Ovary (tissue), 10 donors: ENCODE measurements around the gene REST. TPM values are rescaled to one million over a fixed set of nuclear protein-coding genes. Genes with fewer than 3 reads are reported as not detected.

Experiments used
- DNase-seq, 5 donors: peaks; one replicate each; pipeline ENCODE4 v3.0.0-alpha.2; 2019 to 2020
- H3K27ac ChIP-seq, 2 donors: fragments of 200-600 bp; one replicate each; pipeline versions ENCODE4 v1.5.1 to v1.8.0; 2019 to 2022
- H3K27me3 ChIP-seq: fragments of 200-600 bp; one replicate; pipeline ENCODE4 v1.8.0; 2022
- H3K36me3 ChIP-seq: fragments of 200-600 bp; sonication (generic); one replicate; pipeline ENCODE4 v1.5.1; 2019
- H3K4me1 ChIP-seq: one replicate; pipeline ENCODE4 v1.8.1; 2013; ENCODE audit warnings: mild to moderate bottlenecking, moderate library complexity; ENCODE audit not compliant: insufficient read depth
- H3K4me3 ChIP-seq: fragments of 200-600 bp; sonication (generic); one replicate; pipeline ENCODE4 v1.5.1; 2017
- H3K9me3 ChIP-seq, 2 donors: fragments of 200-600 bp in 1 of 2; sonication (generic) in 1 of 2; one replicate each; pipeline versions ENCODE4 v1.5.1 to v1.8.1; 2013 to 2019; ENCODE audit warnings: mild to moderate bottlenecking in 1 of 2, moderate library complexity in 1 of 2
- CTCF ChIP-seq, 3 donors: fragments of 450-650 bp in 2 of 3; fragments of 200-600 bp in 1 of 3; IDR thresholded peaks; one replicate each; pipeline versions ENCODE4 v1.5.1 to v1.8.0; 2016 to 2022; ENCODE audit warnings: antibody characterized with exemption in 3 of 3, mild to moderate bottlenecking in 1 of 3
- EP300 ChIP-seq: sonication (generic); formaldehyde crosslinking; IDR thresholded peaks from one replicate; pipeline ENCODE4 v1.6.1; 2017; ENCODE audit warnings: antibody characterized with exemption
- POLR2A ChIP-seq: fragments of 450-650 bp; IDR thresholded peaks from one replicate; pipeline ENCODE4 v1.6.1; 2017; ENCODE audit warnings: antibody characterized with exemption, mild to moderate bottlenecking, moderate library complexity
- WGBS, 3 donors: extraction: QIAGEN DNeasy Blood & Tissue Kit in 1 of 3; methylation state at CpG; one replicate each; pipeline versions ENCODE4 v1.1.5 to v1.1.7; 2013 to 2017; 5-methylcytosine and 5-hydroxymethylcytosine counted together
- intact Hi-C, 4 donors: fragments of 100-400 bp; cut with DNase I; formaldehyde crosslinking; loops; one replicate each; pipeline versions ENCODE4 v1.11.0 to v1.15.1; 2022 to 2023
- long read RNA-seq, 3 donors: library from polyadenylated mRNA in 2 of 3; unstranded in 2 of 3; transcript quantifications; one replicate each; pipeline ENCODE4 v2.0.0 and lab custom pipeline, GENCODE V29; 2021 to 2026
- polyA plus RNA-seq, 2 donors: library from polyadenylated mRNA; stranded (reverse); fragments of 200-250 nt in 1 of 2; fragments of 350-450 nt in 1 of 2; fragmentation: Illumina TruSeq in 1 of 2; extraction: RNeasy Lipid Tissue Mini Kit (QIAGEN cat#74804) in 1 of 2; gene quantifications; one replicate each; pipeline ENCODE4 v1.2.3, GENCODE V29; 2013 to 2014
- total RNA-seq, 7 donors: library from RNA; depleted of rRNA in 2 of 7; stranded (reverse); fragments of >200 nt in 2 of 7; fragmentation: NEBNext Ultra II Directional in 3 of 7; extraction: Animal tissue kit (Norgen Biotek cat#: 25700) in 3 of 7; gene quantifications; one replicate each; pipeline versions ENCODE4 v1.1.0 to v1.2.4, GENCODE V29; 2016 to 2023
- donor health status: DM: no; HTN: no; CAD: no; lungs with moderate emphysema.
- donor health status: DM: no; HTN: no; CAD: no.
- donor health status: Bipolar disorder and iron deficiency.
- donor health status: DM: yes; HTN: yes; CAD: no.
- donor health status: DM: no; HTN: no; CAD: no.
- donor health status: DM: yes; HTN: yes; CAD: no.

Gene REST
- total RNA-seq = 10 to 100 TPM; 23.6 to 43.7 (median 33.8) TPM
- 10 to 100 TPM in 1 of 2 donors, 1 to 10 TPM in 1; 8.2 to 15.2 TPM for polyA plus RNA-seq
- long read RNA-seq, donor 1, full-length matches to known transcripts = 45 of 64 reads
- long read RNA-seq, donor 1, partial matches to known transcripts = 12 of 64 reads
- long read RNA-seq, donor 1, other reads (novel, unspliced or antisense) = 7 of 64 reads
- long read RNA-seq, donor 2, full-length matches to known transcripts = 17 of 38 reads
- long read RNA-seq, donor 2, partial matches to known transcripts = 21 of 38 reads
- long read RNA-seq, donor 2, other reads (novel, unspliced or antisense) = 0 of 38 reads
- long read RNA-seq, donor 3, full-length matches to known transcripts = 16 of 37 reads
- long read RNA-seq, donor 3, partial matches to known transcripts = 2 of 37 reads
- long read RNA-seq, donor 3, other reads (novel, unspliced or antisense) = 19 of 37 reads

GRCh38 chr4:56907489-56908205, at the start of gene REST:
Gene REST (plus strand): TSS chr4:56907900. CDS start chr4:56910639, 2,739 bp downstream.
- TF ChIP-seq EP300 (no peak), POLR2A (peak; percentile 52)
- peak; percentile 72 to 89 (median 85) for DNase-seq
- no peaks in the 10 kb centered on the region for H3K27me3 ChIP-seq
- H3K4me1 ChIP-seq = peaks cover 10% of the 10 kb centered on the region
- H3K4me3 ChIP-seq = peak within 1 kb of the TSS; percentile 66
- H3K36me3 ChIP-seq = no peaks in the 10 kb centered on the region
- WGBS, 3 donors = 0% methylated on average over 21 to 73 of the region's 74 CpGs
- peak within 1 kb of the TSS; percentile 90 to 91 for H3K27ac ChIP-seq
- intact Hi-C loops = loop anchor here in 1 of 4 donors (5.0 kb wide), 1 partner anchor 70 kb away; the partner anchor contains the start of genes NOA1 and POLR2B
- H3K9me3 ChIP-seq = no peaks in the 10 kb centered on the region

GRCh38 chr4:56859841-56860240, 47.9 kb upstream of the REST start:
- Histone ChIP-seq H3K4me3 (no peak overlapping the region), H3K4me1 (no peaks in the 10 kb centered on the region), H3K9me3 (no peaks in the 10 kb centered on the region), H3K27ac (no peak overlapping the region), H3K36me3 (no peaks in the 10 kb centered on the region), H3K27me3 (no peaks in the 10 kb centered on the region)
- TF ChIP-seq POLR2A = no peak
- TF ChIP-seq EP300 = no peak
- no peak for TF ChIP-seq CTCF (IDR thresholded peaks at IDR 0.05)
- DNase-seq = no peak
- 95 to 97% (median 95%) methylated on average over 5 of the region's 5 CpGs for WGBS, 3 donors
- intact Hi-C loops = no loop called here

- no peaks in the 10 kb centered on the region for H3K27me3 ChIP-seq
- H3K4me1 ChIP-seq = no peaks in the 10 kb centered on the region
- DNase-seq = no peak
- no peaks in the 10 kb centered on the region for H3K9me3 ChIP-seq
- intact Hi-C loops = no loop called here
- H3K36me3 ChIP-seq = no peaks in the 10 kb centered on the region
- TF ChIP-seq CTCF (IDR thresholded peaks at IDR 0.05) = no peak
- no peak for TF ChIP-seq POLR2A
- TF ChIP-seq EP300 = no peak
- H3K27ac ChIP-seq = no peak overlapping the region
- no peak overlapping the region for H3K4me3 ChIP-seq
- 89 to 96% (median 95%) methylated on average over 3 of the region's 3 CpGs for WGBS, 3 donors
Observed at GRCh38 chr4:56860781-56861180, 46.9 kb upstream of the REST start.

GRCh38 chr4:56861360-56861759, 46.3 kb upstream of the REST start:
- no peaks in the 10 kb centered on the region for H3K9me3 ChIP-seq
- no peak overlapping the region for H3K4me3 ChIP-seq
- H3K27me3 ChIP-seq = no peaks in the 10 kb centered on the region
- H3K36me3 ChIP-seq = no peaks in the 10 kb centered on the region
- H3K4me1 ChIP-seq = no peaks in the 10 kb centered on the region
- WGBS, 3 donors = 0 to 14% (median 12%) methylated on average over 1 of the region's 1 CpG
- no peak overlapping the region for H3K27ac ChIP-seq
- DNase-seq = no peak
- TF ChIP-seq POLR2A (no peak), EP300 (no peak), CTCF (IDR thresholded peaks at IDR 0.05) (no peak)
- intact Hi-C loops = no loop called here
